NCI-H128 (cell line): Measurements from ENCODE around the gene TRAPPC10.

Experiments used
- DNase-seq: peaks from one replicate; lab custom pipeline; 2025; ENCODE audit not compliant: unreplicated experiment; lab: John Stamatoyannopoulos, UW

The TRAPPC10 gene

DNA sequence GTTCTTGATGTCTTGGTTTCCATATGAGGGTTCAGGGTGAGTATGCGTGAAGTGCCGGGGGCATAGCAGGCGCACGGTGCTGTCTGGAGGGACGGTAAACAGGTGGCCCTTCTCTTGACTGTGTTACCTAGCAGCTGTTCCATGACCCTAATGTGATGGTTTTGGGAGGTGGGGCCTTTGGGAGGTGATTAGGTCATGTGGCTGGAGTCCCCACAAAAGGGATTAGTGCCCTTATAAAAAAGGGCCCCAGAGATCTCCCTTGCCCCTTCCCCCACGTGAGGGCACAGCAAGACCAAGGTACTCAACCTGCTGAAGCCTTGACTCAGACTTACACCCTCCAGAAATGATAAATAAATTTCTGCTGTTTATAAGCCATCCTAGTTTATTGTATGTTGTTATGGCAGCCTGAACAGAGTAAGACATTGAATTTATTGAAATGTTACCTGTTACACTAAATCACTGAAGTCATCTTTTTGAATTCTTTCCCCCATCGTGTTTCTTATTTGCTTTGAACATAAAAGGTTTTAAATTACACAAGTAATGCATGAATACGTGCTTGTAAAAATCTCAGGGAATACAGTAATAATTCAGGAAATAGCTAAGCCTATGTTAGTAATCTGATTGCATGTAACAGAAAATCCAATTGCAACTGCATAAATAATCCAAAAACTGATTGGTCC lies 15.6 kb downstream of the TRAPPC10 start:
- no peak for DNase-seq

- no peak for DNase-seq
Measured at GRCh38 chr21:44028287-44028659, 16.2 kb downstream of the TRAPPC10 start.

DNA sequence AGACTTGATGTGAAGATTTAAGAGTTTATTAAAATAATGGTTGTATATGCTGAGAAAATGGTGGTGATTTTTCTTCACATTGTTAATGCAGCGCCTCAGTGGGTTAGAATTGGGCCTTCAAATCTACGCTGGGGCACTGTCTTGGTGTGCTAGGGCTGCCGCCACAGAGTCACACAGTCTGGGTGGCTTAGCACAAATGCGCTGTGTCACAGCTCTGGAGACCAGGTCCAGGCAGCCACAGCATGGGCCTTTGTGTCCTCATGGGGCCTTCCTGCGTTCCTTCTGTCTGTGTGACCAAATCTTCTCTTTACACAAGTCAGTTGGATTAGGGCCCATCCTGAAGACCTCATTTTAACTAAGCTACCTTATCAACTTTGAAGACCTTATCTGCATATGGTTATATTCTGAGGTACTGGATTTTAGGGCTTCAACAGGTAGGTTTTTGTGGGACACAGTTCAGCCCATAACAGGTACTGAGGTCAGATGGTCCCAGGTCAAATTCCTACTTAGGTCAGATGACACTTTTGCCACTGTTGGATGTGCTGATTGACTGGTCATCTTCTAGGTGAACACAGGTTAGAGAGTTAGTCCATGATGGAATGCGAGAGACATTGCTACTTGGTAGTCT lies 17.5 kb downstream of the TRAPPC10 start:
- no peak for DNase-seq

DNA sequence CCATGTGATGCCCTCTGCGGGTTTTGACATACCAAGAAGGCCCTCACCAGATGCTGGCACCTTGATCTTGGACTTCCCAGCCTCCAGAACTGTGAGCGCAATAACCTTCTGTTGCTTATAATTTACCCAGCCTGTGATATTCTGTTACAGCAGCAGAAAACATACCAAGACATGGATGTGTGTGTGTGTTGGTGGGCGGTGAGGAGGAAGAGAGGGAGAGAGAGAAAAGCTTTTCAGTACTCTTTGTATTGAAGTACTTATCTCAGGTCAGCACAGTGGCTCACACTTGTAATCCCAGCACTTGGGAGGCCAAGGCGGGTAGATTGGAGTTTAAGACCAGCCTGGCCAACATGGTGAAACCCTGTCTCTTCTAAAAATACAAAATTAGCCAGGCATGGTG lies 23.1 kb downstream of the TRAPPC10 start:
- DNase-seq: no peak

DNA sequence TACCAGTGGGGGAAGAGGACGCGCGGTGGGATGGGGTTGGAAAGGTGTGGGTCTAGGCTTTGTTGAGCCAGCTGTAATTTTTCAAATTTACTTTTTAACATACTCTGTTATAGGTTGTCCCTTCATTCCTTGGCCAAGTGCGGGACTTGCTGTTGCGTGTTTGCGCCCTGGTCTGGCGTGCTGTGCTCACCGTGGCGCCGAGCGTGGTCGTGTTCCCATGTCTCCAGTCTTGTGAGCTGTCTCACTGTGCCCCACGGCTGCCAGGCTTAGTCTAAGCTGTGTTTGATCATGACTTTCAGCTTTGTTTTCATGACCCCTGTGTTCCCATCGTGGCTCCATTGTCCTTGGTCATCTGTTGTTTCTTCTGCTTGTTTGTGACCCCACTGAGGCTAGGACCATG lies 26.0 kb downstream of the TRAPPC10 start:
- no peak for DNase-seq

DNA sequence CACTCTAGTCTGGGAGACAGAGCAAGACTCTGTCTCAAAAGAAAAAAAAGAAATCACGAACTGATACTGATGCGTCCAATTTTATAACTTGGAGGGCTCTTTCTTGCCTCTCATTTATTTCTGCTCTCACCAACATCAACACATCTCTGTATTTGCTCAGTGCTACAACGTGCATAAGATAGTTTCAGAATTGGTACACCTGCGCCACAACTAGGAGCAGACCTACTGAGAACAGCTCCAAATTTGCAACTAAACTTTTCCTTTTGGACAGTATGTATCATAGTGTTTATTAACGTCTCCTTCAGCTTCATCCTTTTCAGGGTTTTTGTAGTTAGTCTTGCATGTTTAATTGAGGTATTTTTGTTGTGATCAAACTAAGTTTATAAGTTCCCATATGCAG lies 27.7 kb downstream of the TRAPPC10 start:
- DNase-seq: no peak

- no peak for DNase-seq
Measured at GRCh38 chr21:44043613-44044012, 31.5 kb downstream of the TRAPPC10 start.

GRCh38 chr21:44046734-44047133 lies 34.6 kb downstream of the TRAPPC10 start:
- DNase-seq: no peak

DNA sequence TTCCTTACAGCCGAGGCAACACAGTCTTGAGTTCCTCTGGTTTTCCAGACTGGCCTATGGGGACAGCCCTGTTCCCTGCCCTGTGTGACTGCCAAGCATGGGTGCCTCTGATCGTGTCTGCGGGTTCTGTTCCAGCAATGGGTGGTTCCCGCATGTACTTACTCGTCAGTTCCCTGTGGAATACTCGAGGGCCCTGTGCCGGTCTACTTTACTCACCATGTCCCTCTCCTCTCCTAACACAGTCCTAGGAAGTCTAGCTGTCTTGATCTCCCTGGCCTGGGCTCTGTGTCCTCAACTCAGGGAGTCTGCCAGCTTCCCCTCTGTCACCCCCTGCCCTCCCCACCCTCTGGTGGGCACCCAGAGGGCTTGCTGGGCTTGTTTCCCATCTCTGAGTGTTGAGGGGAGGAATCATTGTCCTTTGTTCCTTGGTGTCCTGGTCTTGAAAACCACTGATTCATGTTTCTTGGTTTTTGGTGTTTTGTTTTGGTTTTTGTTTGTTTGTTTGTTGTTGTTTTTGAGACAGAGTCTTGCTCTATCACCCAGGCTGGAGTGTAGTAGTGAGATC lies 36.0 kb downstream of the TRAPPC10 start:
- DNase-seq: no peak

DNA sequence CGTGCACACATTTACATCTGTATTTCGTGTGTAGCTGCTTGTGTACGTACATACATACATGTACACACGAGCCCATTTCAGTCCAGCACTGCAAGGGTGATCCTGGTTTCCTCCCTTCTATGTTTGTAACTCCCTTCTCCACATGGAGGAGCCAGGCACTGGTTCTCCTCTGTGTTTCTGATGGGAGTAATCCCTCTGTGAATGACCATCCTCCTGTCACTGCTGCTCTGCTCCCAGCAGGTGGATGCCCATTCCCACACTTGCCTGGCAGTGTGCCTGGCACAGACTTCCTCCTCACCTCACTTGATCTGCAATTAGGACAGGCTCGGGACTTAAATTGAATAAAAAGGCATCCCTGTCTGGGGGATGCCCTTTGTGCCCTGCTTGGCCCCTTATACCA lies 37.1 kb downstream of the TRAPPC10 start:
- DNase-seq: no peak

GRCh38 chr21:44049606-44050005 lies 37.5 kb downstream of the TRAPPC10 start:
- DNase-seq: no peak

DNA sequence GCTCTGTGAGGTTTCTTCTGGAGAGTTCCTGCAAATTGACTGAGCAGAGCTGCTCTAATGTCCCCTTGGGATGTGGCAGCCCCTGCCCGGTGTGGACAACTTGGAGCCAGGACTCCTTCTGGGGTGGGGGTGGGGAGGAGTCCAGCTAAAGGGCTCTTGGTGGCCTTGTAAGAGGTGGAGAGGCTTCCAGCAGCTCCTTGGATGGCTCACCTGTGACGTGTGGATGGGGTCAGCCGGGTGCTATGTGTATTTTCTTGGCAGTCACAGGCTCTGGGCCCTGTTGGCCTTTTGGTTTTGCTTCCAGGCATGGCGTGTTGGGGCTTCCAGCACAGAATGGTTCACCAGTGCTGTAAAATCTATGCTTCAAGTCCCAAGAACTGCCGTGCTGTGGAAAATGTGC lies 38.2 kb downstream of the TRAPPC10 start:
- no peak for DNase-seq

DNA sequence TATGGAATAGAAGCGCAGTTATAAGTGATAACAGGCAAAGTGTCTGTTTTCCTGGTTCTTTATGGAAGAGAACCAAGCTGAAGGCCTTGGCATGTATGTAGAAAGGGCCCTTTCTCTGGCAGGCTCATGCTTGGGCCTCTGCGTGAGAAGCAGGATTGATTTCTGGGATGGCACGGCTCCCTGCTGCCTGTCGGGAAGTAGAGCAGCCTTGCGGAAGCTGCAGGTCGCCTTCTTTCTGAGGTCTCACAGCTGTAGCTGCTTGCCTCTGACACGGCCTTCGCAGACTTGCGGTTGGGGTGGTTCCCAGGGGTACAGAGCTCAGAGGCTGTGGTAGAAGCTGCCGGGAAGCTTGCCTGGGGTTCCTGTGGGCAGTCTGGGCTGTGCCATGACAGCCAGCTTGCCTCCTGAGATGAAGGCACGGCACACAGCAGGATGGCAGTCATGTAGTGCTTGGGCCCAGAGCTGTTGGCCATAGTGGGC lies 39.4 kb downstream of the TRAPPC10 start:
- no peak for DNase-seq

DNA sequence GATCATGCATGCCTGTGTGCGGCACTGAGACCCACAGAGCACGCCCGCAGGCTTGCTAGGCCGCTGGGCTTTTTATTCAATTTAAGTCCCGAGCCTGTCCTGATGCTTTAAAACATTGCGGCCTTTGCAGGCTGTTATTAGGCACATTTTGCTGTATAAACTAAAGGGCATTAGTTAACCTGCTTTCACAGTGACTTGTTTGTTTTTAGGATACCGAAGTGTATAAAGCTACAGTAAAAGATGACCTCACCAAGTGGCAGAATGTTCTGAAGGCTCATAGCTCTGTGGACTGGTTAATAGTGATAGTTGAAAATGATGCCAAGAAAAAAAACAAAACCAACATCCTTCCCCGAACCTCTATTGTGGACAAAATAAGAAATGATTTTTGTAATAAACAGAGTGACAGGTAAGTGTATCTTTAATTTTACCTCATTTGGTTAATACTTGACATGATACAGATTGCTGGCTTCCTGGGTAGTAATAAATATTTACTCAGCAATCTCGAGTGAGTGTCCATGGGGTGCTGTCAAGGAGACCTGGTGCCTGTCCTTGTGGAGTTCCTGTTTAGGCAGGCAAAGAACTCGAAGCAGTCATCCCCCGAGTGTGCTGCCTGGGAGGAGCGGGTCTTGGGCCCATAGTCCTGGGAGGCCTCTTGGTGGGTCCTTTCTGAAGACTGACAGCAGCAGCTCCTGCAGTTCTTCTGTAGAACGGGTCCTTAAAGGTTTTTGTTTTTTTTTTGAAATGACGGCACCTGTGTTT lies 40.1 kb downstream of the TRAPPC10 start:
- DNase-seq: no peak

GRCh38 chr21:44052830-44053226 lies 40.7 kb downstream of the TRAPPC10 start:
- DNase-seq: no peak

GRCh38 chr21:44053567-44053966 lies 41.5 kb downstream of the TRAPPC10 start:
- no peak for DNase-seq

DNA sequence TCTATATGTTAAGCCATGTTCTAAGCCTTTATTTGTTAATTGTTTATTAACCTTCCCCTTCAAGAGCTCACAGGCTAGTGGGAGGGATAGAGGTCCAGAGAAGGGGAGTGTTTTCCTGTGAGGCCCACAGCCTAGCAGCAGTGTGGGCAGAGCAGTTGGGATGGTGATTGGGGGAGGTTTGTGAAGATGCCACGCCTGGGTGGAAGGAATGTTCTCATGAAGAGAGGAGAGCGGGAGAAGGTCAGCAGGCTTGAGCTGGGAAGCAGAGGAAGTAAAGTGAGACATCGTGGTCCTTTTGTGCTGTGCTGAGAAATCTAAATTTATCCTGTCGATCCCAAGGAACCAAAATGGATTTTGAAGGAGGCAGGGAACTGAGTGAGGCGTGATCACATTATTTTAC lies 42.6 kb downstream of the TRAPPC10 start:
- no peak for DNase-seq

DNA sequence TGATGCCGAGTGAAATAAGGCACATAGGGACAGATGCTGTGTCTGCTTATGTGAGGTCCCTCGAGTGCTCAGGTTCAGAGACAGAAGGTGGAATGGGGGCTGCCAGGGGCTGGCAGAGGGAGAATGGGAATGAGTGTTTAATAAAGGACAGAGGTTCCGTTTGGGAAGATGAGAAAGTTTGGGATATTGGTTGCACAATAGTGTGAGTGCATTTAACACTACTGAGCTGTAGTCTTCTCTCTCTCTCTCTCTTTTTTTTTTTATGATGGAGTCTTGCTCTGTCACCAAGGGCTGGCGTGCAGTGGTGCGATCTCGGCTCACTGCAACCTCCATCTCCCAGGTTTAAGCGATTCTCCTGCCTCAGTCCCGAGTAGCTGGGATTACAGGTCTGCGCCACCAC lies 44.9 kb downstream of the TRAPPC10 start:
- DNase-seq: no peak

DNA sequence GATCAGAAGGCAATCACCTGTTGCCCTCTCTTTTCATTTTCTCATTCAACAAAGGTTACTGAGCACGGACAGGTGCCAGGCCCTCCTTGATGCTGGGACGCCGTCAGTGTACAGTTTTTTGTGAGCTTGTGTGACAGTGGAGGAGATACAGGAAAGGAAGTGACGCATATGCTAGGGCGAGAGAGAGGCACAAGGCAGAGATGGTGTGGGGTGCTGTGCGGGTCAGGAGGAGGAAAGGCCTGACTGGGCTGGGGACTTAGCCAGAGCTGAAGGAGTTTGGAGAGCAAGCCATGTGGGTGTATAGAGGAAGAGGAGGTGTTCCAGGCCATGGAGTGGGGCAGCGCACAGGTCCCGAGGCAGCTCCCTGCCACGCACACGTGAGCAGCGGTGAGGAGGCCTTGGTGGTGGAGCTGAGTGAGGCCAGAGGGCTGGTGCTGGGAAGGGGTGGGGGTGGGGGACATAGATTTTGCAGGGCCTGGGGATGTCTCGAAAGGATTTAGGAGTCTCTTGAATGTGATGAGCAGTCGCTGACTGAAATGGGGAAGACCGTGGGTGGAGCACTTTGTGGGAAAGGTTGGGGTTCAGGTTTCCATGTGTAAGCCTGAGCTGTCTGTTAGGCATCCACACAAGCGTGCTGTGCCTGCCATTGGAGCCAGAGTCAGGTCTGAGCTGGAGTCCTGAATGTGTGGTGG lies 46.0 kb downstream of the TRAPPC10 start:
- DNase-seq: no peak

DNA sequence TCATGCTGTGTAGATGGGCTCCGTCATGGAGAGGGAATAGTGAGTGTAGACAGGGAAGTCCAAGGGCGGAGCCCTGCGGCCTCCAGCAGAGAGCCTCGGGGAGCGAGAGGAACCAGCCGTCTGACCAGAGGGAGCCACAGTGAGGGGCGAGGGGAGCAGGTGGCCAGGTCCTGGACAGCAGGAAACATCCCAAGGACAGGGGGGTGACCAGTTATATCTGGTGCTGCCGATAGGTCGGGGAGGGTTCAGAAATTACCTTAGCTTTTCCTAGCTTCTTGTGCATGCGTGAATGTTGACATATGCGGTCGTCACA lies 46.5 kb downstream of the TRAPPC10 start:
- no peak for DNase-seq

DNA sequence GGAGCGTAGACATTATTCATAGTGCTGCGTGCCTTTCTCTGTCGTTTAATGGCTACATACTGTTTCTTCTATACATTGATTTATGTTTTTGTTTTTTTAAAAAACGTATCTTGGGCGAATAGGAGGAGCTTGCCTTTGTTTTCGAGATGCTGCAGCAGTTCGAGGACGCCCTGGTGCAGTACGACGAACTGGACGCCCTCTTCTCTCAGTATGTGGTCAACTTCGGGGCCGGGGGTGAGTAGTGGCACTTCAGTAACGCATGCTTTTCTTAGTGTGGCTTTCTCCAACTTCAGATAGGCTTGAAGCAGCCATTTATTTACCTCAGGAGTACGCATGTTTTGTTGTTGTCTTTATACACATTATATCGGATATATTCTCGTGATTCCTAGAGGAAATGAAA lies 46.9 kb downstream of the TRAPPC10 start:
- no peak for DNase-seq

- no peak for DNase-seq
Measured at GRCh38 chr21:44059710-44060109, 47.6 kb downstream of the TRAPPC10 start.
